WTC11 (cell line): ENCODE data around the gene C11orf97. TPM values are rescaled to one million over a fixed set of nuclear protein-coding genes. Genes with fewer than 3 reads are reported as not detected.

ENCODE experiments used
- ATAC-seq: fragments of 200-7000 bp; cut with Tn5 transposase; 2 replicates; pipeline ENCODE4 v1.10.0; 2021; ENCODE audit warnings: mild to moderate bottlenecking, moderate library complexity
- CTCF ChIA-PET: fragments of 300-600 bp; sonication (Branson Sonifier 250); formaldehyde crosslinking; loops from one replicate; lab custom pipeline; 2021; ENCODE audit warnings: antibody characterized with exemption; lab: Charles Lee
- POLR2A ChIA-PET: fragments of 350-600 bp; sonication (Branson Sonifier 250); formaldehyde crosslinking; loops from one replicate; lab custom pipeline; 2021; ENCODE audit warnings: antibody characterized with exemption; lab: Charles Lee
- DNase-seq: peaks from one replicate; pipeline ENCODE4 v3.0.0; 2021; ENCODE audit warnings: low spot score
- H3K27ac Mint-ChIP-seq: 2 replicates; pipeline ENCODE4 v1.8.0; 2021; ENCODE audit warnings: mixed read lengths
- H3K27me3 Mint-ChIP-seq: 2 replicates; pipeline ENCODE4 v1.8.0; 2021; ENCODE audit warnings: low read depth, mild to moderate bottlenecking, moderate library complexity, mixed read lengths
- H3K36me3 Mint-ChIP-seq: 2 replicates; pipeline ENCODE4 v1.8.0; 2021; ENCODE audit warnings: mixed read lengths
- H3K4me1 Mint-ChIP-seq: 2 replicates; pipeline ENCODE4 v1.8.0; 2022; ENCODE audit warnings: mixed read lengths
- H3K4me3 Mint-ChIP-seq: 2 replicates; pipeline ENCODE4 v1.8.0; 2021; ENCODE audit warnings: mild to moderate bottlenecking, moderate library complexity, mixed read lengths
- H3K9me3 Mint-ChIP-seq: 2 replicates; pipeline ENCODE4 v1.8.0; 2021; ENCODE audit warnings: mixed read lengths
- AFF4 ChIP-seq: sonication (generic); formaldehyde crosslinking; IDR thresholded peaks from 2 replicates; pipeline ENCODE4 v1.8.1; 2023; ENCODE audit warnings: mild to moderate bottlenecking, missing genetic modification reagents, borderline replicate concordance
- ARID4B ChIP-seq: sonication (generic); formaldehyde crosslinking; IDR thresholded peaks from 2 replicates; pipeline ENCODE4 v1.8.0; 2023; ENCODE audit warnings: missing genetic modification reagents, mild to moderate bottlenecking, borderline replicate concordance
- CBFB ChIP-seq: sonication (generic); formaldehyde crosslinking; IDR thresholded peaks from 2 replicates; pipeline ENCODE4 v1.8.1; 2022; ENCODE audit warnings: mild to moderate bottlenecking, low read depth, missing genetic modification reagents
- CTCF ChIP-seq: fragments of 200-600 bp; IDR thresholded peaks from 2 replicates; pipeline ENCODE4 v1.8.0; 2022; ENCODE audit warnings: antibody characterized with exemption
- EMX1 ChIP-seq: fragments of 250-450 bp; sonication (Bioruptor Pico); IDR thresholded peaks from 2 replicates; pipeline ENCODE4 v1.8.0; 2021; ENCODE audit warnings: mild to moderate bottlenecking
- IRF1 ChIP-seq: sonication (generic); formaldehyde crosslinking; IDR thresholded peaks from 2 replicates; pipeline ENCODE4 v1.8.0; 2023; ENCODE audit warnings: missing genetic modification reagents
- JUN ChIP-seq: sonication (generic); formaldehyde crosslinking; IDR thresholded peaks from 2 replicates; pipeline ENCODE4 v1.8.0; 2023; ENCODE audit warnings: mild to moderate bottlenecking, missing genetic modification reagents
- MYBL2 ChIP-seq: sonication (generic); formaldehyde crosslinking; IDR thresholded peaks from 2 replicates; pipeline ENCODE4 v1.8.1; 2023; ENCODE audit warnings: mild to moderate bottlenecking, moderate library complexity, missing genetic modification reagents
- NR1H2 ChIP-seq: sonication (generic); formaldehyde crosslinking; IDR thresholded peaks from 2 replicates; pipeline ENCODE4 v1.9.0; 2021; ENCODE audit warnings: mild to moderate bottlenecking, moderate library complexity, missing genetic modification reagents
- NR2C2 ChIP-seq: sonication (generic); formaldehyde crosslinking; IDR thresholded peaks from 2 replicates; pipeline ENCODE4 v1.8.0; 2022; ENCODE audit warnings: mild to moderate bottlenecking, missing genetic modification reagents
- OVOL2 ChIP-seq: fragments of 250-450 bp; sonication (Bioruptor Pico); IDR thresholded peaks from 2 replicates; pipeline ENCODE4 v1.9.0; 2021; ENCODE audit warnings: mild to moderate bottlenecking, borderline replicate concordance
- SOX15 ChIP-seq: fragments of 250-450 bp; sonication (Bioruptor Pico); IDR thresholded peaks from 2 replicates; pipeline ENCODE4 v1.9.0; 2021; ENCODE audit warnings: mild to moderate bottlenecking
- ZNF532 ChIP-seq: fragments of 250-450 bp; sonication (Bioruptor Pico); IDR thresholded peaks from 2 replicates; pipeline ENCODE4 v1.9.0; 2021; ENCODE audit warnings: mild to moderate bottlenecking, borderline replicate concordance
- ZNF671 ChIP-seq: fragments of 250-450 bp; sonication (Bioruptor Pico); IDR thresholded peaks from 2 replicates; pipeline ENCODE4 v1.8.0; 2021; ENCODE audit warnings: mild to moderate bottlenecking
- total RNA-seq: library from RNA; stranded (reverse); gene quantifications from 3 replicates; pipeline ENCODE4 v1.2.3, GENCODE V29; 2021

Gene C11orf97
- total RNA-seq, 1 experiment from 2014 or later = not detected

- TF ChIP-seq IRF1 = no peak
- no peak for TF ChIP-seq ARID4B (CRISPR knock-in tag)
- TF ChIP-seq OVOL2 (CRISPR knock-in tag) = no peak
These were observed 39.1 kb upstream of the C11orf97 start (continued) for GRCh38 chr11:94472916-94473799.

GRCh38 chr11:94477624-94478023 is 34.6 kb upstream of the C11orf97 start:
- Mint-ChIP-seq H3K9me3 (no peaks in the 10 kb centered on the region), H3K4me3 (no peak overlapping the region), H3K36me3 (peaks cover 15% of the 10 kb centered on the region), H3K4me1 (peaks cover 22% of the 10 kb centered on the region), H3K27me3 (no peaks in the 10 kb centered on the region), H3K27ac (peak overlapping the region; percentile 20; the same call in 1 of the 2 replicates)
- ATAC-seq (peak; percentile 66), DNase-seq (no peak)
- TF ChIP-seq ZNF671 (CRISPR knock-in tag) (no peak), NR2C2 (CRISPR knock-in tag) (no peak), JUN (CRISPR knock-in tag) (no peak), CBFB (no peak), CTCF (no peak), ZNF532 (CRISPR knock-in tag) (no peak)
- POLR2A ChIA-PET = interaction anchor here (0.6 kb wide), 1 partner anchor 31 kb away, joined by 4 read pairs; no protein-coding TSS in a partner anchor
- CTCF ChIA-PET = interaction anchor here (0.8 to 1.4 kb wide), 2 partner anchors 27 to 582 kb away, joined by 4 to 7 read pairs; no protein-coding TSS in a partner anchor

GRCh38 chr11:94481342-94481741 is 30.9 kb upstream of the C11orf97 start:
- no peak overlapping the region for H3K27ac Mint-ChIP-seq
- POLR2A ChIA-PET = no interaction called here
- TF ChIP-seq EMX1 (CRISPR knock-in tag) = no peak
- TF ChIP-seq MYBL2 (CRISPR knock-in tag) = no peak
- TF ChIP-seq AFF4 (CRISPR knock-in tag) = no peak
- TF ChIP-seq SOX15 (CRISPR knock-in tag) = no peak
- no peak for TF ChIP-seq NR1H2
- DNase-seq (no peak), ATAC-seq (no peak)
- peaks cover 30% of the 10 kb centered on the region for H3K36me3 Mint-ChIP-seq
- CTCF ChIA-PET = no interaction called here
- H3K9me3 Mint-ChIP-seq = no peaks in the 10 kb centered on the region
- no peak overlapping the region for H3K4me3 Mint-ChIP-seq
- H3K4me1 Mint-ChIP-seq = no peaks in the 10 kb centered on the region
- H3K27me3 Mint-ChIP-seq = no peaks in the 10 kb centered on the region
